H9 (cell line): ENCODE results near the gene UNK. TPM values are rescaled to one million over a fixed set of nuclear protein-coding genes. Genes with fewer than 3 reads are reported as not detected.
"Not testable (repeated sequence)": the region's sequence is repeated elsewhere in the genome, so short reads cannot be mapped to it uniquely, and the experiment has no call there.

ENCODE experiments used
- DNase-seq: peaks from one replicate; pipeline ENCODE4 v3.0.0-alpha.2; 2017
- H2AFZ ChIP-seq: one replicate; pipeline ENCODE4 v1.6.1; 2013; ENCODE audit warnings: mild to moderate bottlenecking, low read length, control low read depth, moderate library complexity
- H2AK5ac ChIP-seq: 2 replicates; pipeline ENCODE4 v1.6.1; 2013; ENCODE audit warnings: low read length, control low read depth, mixed read lengths; ENCODE audit not compliant: insufficient read length
- H2BK120ac ChIP-seq: one replicate; pipeline ENCODE4 v1.6.1; 2013; ENCODE audit warnings: low read depth, mild to moderate bottlenecking, low read length, control low read depth, inconsistent platforms; ENCODE audit not compliant: poor library complexity, severe bottlenecking
- H2BK12ac ChIP-seq: 2 replicates; pipeline ENCODE4 v1.6.1; 2013; ENCODE audit warnings: low read length, control low read depth, mixed read lengths, low read depth; ENCODE audit not compliant: insufficient read length
- H2BK15ac ChIP-seq: 2 replicates; pipeline ENCODE4 v1.6.1; 2013; ENCODE audit warnings: low read depth, low read length, control low read depth
- H2BK20ac ChIP-seq: one replicate; pipeline ENCODE4 v1.6.1; 2013; ENCODE audit warnings: low read depth, mild to moderate bottlenecking, low read length, control low read depth, inconsistent platforms; ENCODE audit not compliant: poor library complexity, severe bottlenecking
- H2BK5ac ChIP-seq: 2 replicates; pipeline ENCODE4 v1.6.1; 2013; ENCODE audit warnings: low read length, control low read depth, mixed read lengths; ENCODE audit not compliant: insufficient read length
- H3K14ac ChIP-seq: 2 replicates; pipeline ENCODE4 v1.6.1; 2013; ENCODE audit warnings: low read length, control low read depth; ENCODE audit not compliant: insufficient read depth
- H3K18ac ChIP-seq: 2 replicates; pipeline ENCODE4 v1.6.1; 2013; ENCODE audit warnings: low read depth, mild to moderate bottlenecking, mixed read lengths, low read length, control low read depth; ENCODE audit not compliant: insufficient read length
- H3K23ac ChIP-seq: 2 replicates; pipeline ENCODE4 v1.6.1; 2013; ENCODE audit warnings: low read length, control low read depth, mixed read lengths, low read depth; ENCODE audit not compliant: insufficient read length
- H3K23me2 ChIP-seq: 2 replicates; pipeline ENCODE4 v1.6.1; 2013; ENCODE audit warnings: low read depth, mild to moderate bottlenecking, mixed read lengths, low read length, control low read depth; ENCODE audit not compliant: insufficient read length, poor library complexity, severe bottlenecking
- H3K27ac ChIP-seq: 2 replicates; pipeline ENCODE4 v1.5.1; 2013; ENCODE audit warnings: low read length, control low read depth, mixed read lengths, low read depth; ENCODE audit not compliant: insufficient read length
- H3K27me3 ChIP-seq: 2 replicates; pipeline ENCODE4 v1.6.1; 2013; ENCODE audit warnings: low read length, control low read depth, inconsistent platforms; ENCODE audit not compliant: insufficient read depth
- H3K4ac ChIP-seq: 2 replicates; pipeline ENCODE4 v1.6.1; 2013; ENCODE audit warnings: low read depth, mild to moderate bottlenecking, control low read depth, inconsistent platforms, low read length, moderate library complexity
- H3K4me1 ChIP-seq: 2 replicates; pipeline ENCODE4 v1.6.1; 2013; ENCODE audit warnings: low read length, control low read depth, inconsistent platforms; ENCODE audit not compliant: insufficient read depth
- H3K4me2 ChIP-seq: 2 replicates; pipeline ENCODE4 v1.6.1; 2013; ENCODE audit warnings: low read length, control low read depth, mixed read lengths; ENCODE audit not compliant: insufficient read length, insufficient read depth
- H3K56ac ChIP-seq: 2 replicates; pipeline ENCODE4 v1.6.1; 2013; ENCODE audit warnings: low read depth, mild to moderate bottlenecking, mixed read lengths, low read length, control low read depth; ENCODE audit not compliant: insufficient read length
- H3K79me1 ChIP-seq: 2 replicates; pipeline ENCODE4 v1.6.1; 2013; ENCODE audit warnings: low read depth, mild to moderate bottlenecking, moderate library complexity, low read length, control low read depth, inconsistent platforms; ENCODE audit not compliant: insufficient read depth, poor library complexity, severe bottlenecking
- H3K79me2 ChIP-seq: 2 replicates; pipeline ENCODE4 v1.6.1; 2013; ENCODE audit warnings: low read length, control low read depth, inconsistent platforms; ENCODE audit not compliant: insufficient read depth
- H3K9ac ChIP-seq: 2 replicates; pipeline ENCODE4 v1.6.1; 2013; ENCODE audit warnings: low read length, control low read depth, mixed read lengths; ENCODE audit not compliant: insufficient read length; ENCODE audit errors: extremely low read depth
- H3K9me3 ChIP-seq: one replicate; pipeline ENCODE4 v1.6.1; 2013; ENCODE audit warnings: low read depth, low read length, inconsistent platforms; ENCODE audit not compliant: control insufficient read depth
- H3T11ph ChIP-seq: one replicate; pipeline ENCODE4 v1.6.1; 2013; ENCODE audit warnings: mild to moderate bottlenecking, low read length, control low read depth, inconsistent platforms
- H4K20me1 ChIP-seq: one replicate; pipeline ENCODE4 v1.6.1; 2013; ENCODE audit not compliant: control insufficient read depth, insufficient read length, insufficient read depth
- H4K5ac ChIP-seq: 2 replicates; pipeline ENCODE4 v1.6.1; 2013; ENCODE audit warnings: low read depth, mild to moderate bottlenecking, mixed read lengths, low read length, control low read depth; ENCODE audit not compliant: insufficient read length
- H4K8ac ChIP-seq: replicated peaks from 2 replicates; pipeline ENCODE4 v1.6.1; 2013; ENCODE audit warnings: low read length, control low read depth, mixed read lengths, low read depth; ENCODE audit not compliant: insufficient read length
- H4K91ac ChIP-seq: 2 replicates; pipeline ENCODE4 v1.6.1; 2013; ENCODE audit warnings: low read depth, mild to moderate bottlenecking, moderate library complexity, mixed read lengths, low read length, control low read depth; ENCODE audit not compliant: insufficient read length
- H3K27ac Mint-ChIP-seq, 3 experiments: 2 replicates in 2 of 3; 3 replicates in 1 of 3; pipeline ENCODE4 v1.8.0; 2020 to 2021; ENCODE audit warnings: mixed read lengths in 3 of 3, mild to moderate bottlenecking in 1 of 3, moderate library complexity in 1 of 3
- H3K27me3 Mint-ChIP-seq: 2 replicates; pipeline ENCODE4 v1.8.0; 2021; ENCODE audit warnings: low read depth, mild to moderate bottlenecking, moderate library complexity, mixed read lengths
- H3K36me3 Mint-ChIP-seq, 3 experiments: 2 replicates in 2 of 3; 3 replicates in 1 of 3; pipeline ENCODE4 v1.8.0; 2020 to 2021; ENCODE audit warnings: low read depth in 3 of 3, mixed read lengths in 3 of 3; ENCODE audit not compliant: insufficient read depth in 1 of 3
- H3K4me1 Mint-ChIP-seq, 2 experiments: 2 replicates each; pipeline ENCODE4 v1.8.0; 2020; ENCODE audit warnings: mixed read lengths in 2 of 2
- H3K4me3 Mint-ChIP-seq, 2 experiments: 2 replicates in 1 of 2; 3 replicates in 1 of 2; pipeline ENCODE4 v1.8.0; 2020 to 2021; ENCODE audit warnings: mild to moderate bottlenecking in 2 of 2, mixed read lengths in 2 of 2, moderate library complexity in 1 of 2
- H3K9me3 Mint-ChIP-seq, 2 experiments: 2 replicates in 1 of 2; 3 replicates in 1 of 2; pipeline ENCODE4 v1.8.0; 2020; ENCODE audit warnings: mild to moderate bottlenecking in 2 of 2, mixed read lengths in 2 of 2, moderate library complexity in 1 of 2
- WGBS: extraction: QIAGEN DNeasy Blood & Tissue Kit; methylation state at CpG from one replicate; pipeline ENCODE4 v1.1.7; 2013; ENCODE audit warnings: missing lambda C conversion rate, low lambda C conversion rate, mixed read lengths; ENCODE audit not compliant: insufficient read length; ENCODE audit errors: extremely low coverage; 5-methylcytosine and 5-hydroxymethylcytosine counted together
- total RNA-seq: library from RNA; stranded (reverse); gene quantifications from 2 replicates; pipeline ENCODE4 v1.2.1, GENCODE V29; 2021
- TF ChIP-seq, protein P1 (sequence below): fragments of 200-600 bp; sonication (generic); conservative IDR thresholded peaks from 3 replicates; pipeline ENCODE4 v1.8.0; 2021; ENCODE audit warnings: antibody characterized with exemption, mild to moderate bottlenecking

Gene UNK
- total RNA-seq, 1 experiment from 2014 or later, result 36.4 TPM

DNA sequence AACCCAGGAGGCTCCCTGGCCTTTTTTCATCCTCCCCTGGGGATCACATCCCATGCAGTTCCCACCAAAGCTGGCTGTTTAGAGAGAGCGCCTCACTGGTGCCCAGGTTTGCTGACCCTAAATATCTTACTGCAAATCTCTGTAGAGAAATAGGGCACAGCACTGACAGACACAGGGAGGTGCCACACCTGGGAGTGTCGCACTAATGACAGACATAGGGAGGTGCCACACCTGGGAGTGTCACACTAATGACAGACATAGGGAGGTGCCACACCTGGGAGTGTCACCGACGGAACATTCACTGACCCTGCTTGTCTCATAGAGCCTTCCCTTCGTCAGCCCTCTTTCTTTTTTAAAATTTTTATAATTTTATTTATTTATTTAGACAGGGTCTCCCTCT is 25.6 kb downstream of the UNK start:
- Histone ChIP-seq H4K8ac (no peak overlapping the region), H2BK15ac (no peak overlapping the region), H3K27ac (no peak overlapping the region), H2BK120ac (no peak overlapping the region), H2AFZ (no peak overlapping the region), H3K23ac (no peak overlapping the region), H3K27me3 (no peaks in the 10 kb centered on the region), H3K4ac (no peak overlapping the region), H3T11ph (no peak overlapping the region), H3K18ac (no peak overlapping the region), H3K9ac (no peak overlapping the region), H2BK5ac (no peak overlapping the region), H4K5ac (no peak overlapping the region), H4K20me1 (no peaks in the 10 kb centered on the region), H3K14ac (no peak overlapping the region), H4K91ac (no peak overlapping the region), H3K56ac (no peak overlapping the region), H2AK5ac (no peak overlapping the region), H3K4me2 (no peak overlapping the region), H3K23me2 (no peaks in the 10 kb centered on the region), H2BK12ac (no peak overlapping the region), H2BK20ac (no peak overlapping the region), H3K9me3 (no peaks in the 10 kb centered on the region), H3K79me1 (no peaks in the 10 kb centered on the region), H3K4me1 (no peaks in the 10 kb centered on the region), H3K79me2 (no peaks in the 10 kb centered on the region)
- WGBS, result no CpG with 5 or more reads among the region's 5 CpGs
- Mint-ChIP-seq H3K9me3 (no peaks in the 10 kb centered on the region), H3K36me3 (peaks cover 6 to 47% (median 39%) of the 10 kb centered on the region in 3 experiments; a peak in 6 of 7 replicates), H3K27ac (no peak overlapping the region), H3K4me1 (no peaks in the 10 kb centered on the region), H3K27me3 (no peaks in the 10 kb centered on the region), H3K4me3 (no peak overlapping the region)
- TF ChIP-seq, protein P1, sequence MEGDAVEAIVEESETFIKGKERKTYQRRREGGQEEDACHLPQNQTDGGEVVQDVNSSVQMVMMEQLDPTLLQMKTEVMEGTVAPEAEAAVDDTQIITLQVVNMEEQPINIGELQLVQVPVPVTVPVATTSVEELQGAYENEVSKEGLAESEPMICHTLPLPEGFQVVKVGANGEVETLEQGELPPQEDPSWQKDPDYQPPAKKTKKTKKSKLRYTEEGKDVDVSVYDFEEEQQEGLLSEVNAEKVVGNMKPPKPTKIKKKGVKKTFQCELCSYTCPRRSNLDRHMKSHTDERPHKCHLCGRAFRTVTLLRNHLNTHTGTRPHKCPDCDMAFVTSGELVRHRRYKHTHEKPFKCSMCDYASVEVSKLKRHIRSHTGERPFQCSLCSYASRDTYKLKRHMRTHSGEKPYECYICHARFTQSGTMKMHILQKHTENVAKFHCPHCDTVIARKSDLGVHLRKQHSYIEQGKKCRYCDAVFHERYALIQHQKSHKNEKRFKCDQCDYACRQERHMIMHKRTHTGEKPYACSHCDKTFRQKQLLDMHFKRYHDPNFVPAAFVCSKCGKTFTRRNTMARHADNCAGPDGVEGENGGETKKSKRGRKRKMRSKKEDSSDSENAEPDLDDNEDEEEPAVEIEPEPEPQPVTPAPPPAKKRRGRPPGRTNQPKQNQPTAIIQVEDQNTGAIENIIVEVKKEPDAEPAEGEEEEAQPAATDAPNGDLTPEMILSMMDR, result no peak
- DNase-seq, result no peak

DNA sequence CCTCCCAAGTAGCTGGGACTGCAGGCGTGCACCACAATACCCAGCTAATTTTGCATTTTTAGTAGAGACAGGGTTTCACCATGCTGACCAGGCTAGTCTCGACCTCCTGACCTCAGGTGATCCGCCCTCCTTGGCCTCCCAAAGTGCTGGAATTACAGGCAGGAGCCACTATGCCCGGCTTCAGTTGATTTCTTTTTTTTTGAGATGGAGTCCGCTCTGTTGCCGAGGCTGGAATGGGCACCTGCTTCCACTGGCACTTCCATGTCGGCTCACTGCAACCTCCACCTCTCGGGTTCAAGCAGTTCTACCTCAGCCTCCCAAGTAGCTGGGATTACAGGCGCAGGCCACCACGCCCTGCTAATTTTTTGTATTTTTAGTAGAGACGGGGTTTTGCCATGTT is 26.1 kb downstream of the UNK start:
- H3K9me3 Mint-ChIP-seq, H2BK20ac ChIP-seq, H3K4me1 Mint-ChIP-seq, H3K4me1 ChIP-seq, H3K4me2 ChIP-seq, H3K23ac ChIP-seq, DNase-seq, H2BK15ac ChIP-seq, H3K9me3 ChIP-seq, H4K8ac ChIP-seq, H2BK12ac ChIP-seq, H3K56ac ChIP-seq, H2AK5ac ChIP-seq, H3K4me3 Mint-ChIP-seq, H3K4ac ChIP-seq, H3K14ac ChIP-seq, H3K27me3 ChIP-seq, H3K79me2 ChIP-seq, H3K23me2 ChIP-seq, H4K91ac ChIP-seq, H3K27me3 Mint-ChIP-seq, H3T11ph ChIP-seq, H3K79me1 ChIP-seq, H3K27ac Mint-ChIP-seq, H2BK120ac ChIP-seq, H3K18ac ChIP-seq, H2AFZ ChIP-seq, H3K27ac ChIP-seq, H3K9ac ChIP-seq, H2BK5ac ChIP-seq, H4K5ac ChIP-seq, H4K20me1 ChIP-seq: not testable (repeated sequence)
- no CpG with 5 or more reads among the region's 11 CpGs for WGBS
- H3K36me3 Mint-ChIP-seq, result peaks cover 6 to 47% (median 43%) of the 10 kb centered on the region in 3 experiments; a peak in 6 of 7 replicates
